Progenitor cell of endocrine pancreas (in vitro differentiated cells): ENCODE data around the gene EPG5. TPM values are rescaled to one million over a fixed set of nuclear protein-coding genes. Genes with fewer than 3 reads are reported as not detected.
"Not testable (repeated sequence)": the region's sequence is repeated elsewhere in the genome, so short reads cannot be mapped to it uniquely, and the experiment has no call there.

Experiments
- DNase-seq: peaks from one replicate; pipeline ENCODE4 v3.0.0; 2021; ENCODE audit warnings: low spot score; ENCODE audit not compliant: unreplicated experiment
- H3K27ac Mint-ChIP-seq: 2 replicates; pipeline ENCODE4 v1.8.0; 2021; ENCODE audit warnings: mild to moderate bottlenecking, moderate library complexity, mixed read lengths
- H3K27me3 Mint-ChIP-seq: 2 replicates; pipeline ENCODE4 v1.8.0; 2021; ENCODE audit warnings: mixed read lengths
- H3K36me3 Mint-ChIP-seq: 2 replicates; pipeline ENCODE4 v1.8.0; 2022; ENCODE audit warnings: mixed read lengths; ENCODE audit not compliant: insufficient read depth
- H3K4me1 Mint-ChIP-seq: 2 replicates; pipeline ENCODE4 v1.8.0; 2021; ENCODE audit warnings: low read depth, mixed read lengths
- H3K4me3 Mint-ChIP-seq: 2 replicates; pipeline ENCODE4 v1.8.0; 2021; ENCODE audit warnings: low read depth, mild to moderate bottlenecking, moderate library complexity, mixed read lengths
- H3K9me3 Mint-ChIP-seq: 2 replicates; pipeline ENCODE4 v1.8.0; 2021; ENCODE audit warnings: low read depth, mixed read lengths
- CTCF ChIP-seq: fragments of 200-600 bp; sonication (generic); IDR thresholded peaks from one replicate; pipeline ENCODE4 v1.5.0; 2021; ENCODE audit warnings: antibody characterized with exemption, mild to moderate bottlenecking; ENCODE audit not compliant: unreplicated experiment
- total RNA-seq: library from RNA; stranded (reverse); gene quantifications from 2 replicates; pipeline ENCODE4 v1.2.1, GENCODE V29; 2021

The EPG5 gene
- total RNA-seq, 1 donor from 2014 or later: 35.3 TPM

- Mint-ChIP-seq H3K27ac (no peak overlapping the region), H3K27me3 (no peaks in the 10 kb centered on the region), H3K4me1 (peaks cover 7% of the 10 kb centered on the region), H3K4me3 (no peak overlapping the region), H3K9me3 (peaks cover 8% of the 10 kb centered on the region), H3K36me3 (no peaks in the 10 kb centered on the region)
- no peak for TF ChIP-seq CTCF
- DNase-seq: no peak
Measured at GRCh38 chr18:45817543-45817942, 149.6 kb downstream of the EPG5 start.

DNA sequence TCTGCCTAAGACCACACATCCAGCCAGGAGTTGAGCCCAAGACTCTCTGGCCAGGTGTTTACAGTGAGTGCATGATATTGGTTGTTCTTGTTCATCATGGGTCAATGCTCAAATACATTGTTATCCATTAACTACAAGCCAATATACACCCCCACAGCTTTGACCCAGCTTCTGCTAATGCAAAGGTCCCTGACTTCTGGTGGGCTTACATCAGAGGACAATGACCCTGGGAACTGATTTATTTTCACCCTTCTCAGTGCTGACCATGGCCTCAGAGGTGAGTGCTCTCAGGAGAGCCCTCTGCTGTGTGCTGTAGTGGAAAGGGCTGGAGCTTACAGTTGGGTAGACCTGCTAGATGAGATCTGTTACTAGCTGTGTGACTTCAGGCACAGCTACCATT lies 152.4 kb downstream of the EPG5 start:
- H3K4me3 Mint-ChIP-seq, H3K27me3 Mint-ChIP-seq, DNase-seq, H3K4me1 Mint-ChIP-seq, H3K36me3 Mint-ChIP-seq, H3K27ac Mint-ChIP-seq: not testable (repeated sequence)
- H3K9me3 Mint-ChIP-seq: peaks cover 13% of the 10 kb centered on the region

- H3K4me1 Mint-ChIP-seq, H3K36me3 Mint-ChIP-seq, H3K27me3 Mint-ChIP-seq, H3K4me3 Mint-ChIP-seq, DNase-seq: not testable (repeated sequence)
- Mint-ChIP-seq H3K27ac (peak overlapping the region; percentile 50), H3K9me3 (peaks cover 27% of the 10 kb centered on the region)
- TF ChIP-seq CTCF: peak; percentile 24
Measured at GRCh38 chr18:45807144-45807543, 160.0 kb downstream of the EPG5 start.

DNA sequence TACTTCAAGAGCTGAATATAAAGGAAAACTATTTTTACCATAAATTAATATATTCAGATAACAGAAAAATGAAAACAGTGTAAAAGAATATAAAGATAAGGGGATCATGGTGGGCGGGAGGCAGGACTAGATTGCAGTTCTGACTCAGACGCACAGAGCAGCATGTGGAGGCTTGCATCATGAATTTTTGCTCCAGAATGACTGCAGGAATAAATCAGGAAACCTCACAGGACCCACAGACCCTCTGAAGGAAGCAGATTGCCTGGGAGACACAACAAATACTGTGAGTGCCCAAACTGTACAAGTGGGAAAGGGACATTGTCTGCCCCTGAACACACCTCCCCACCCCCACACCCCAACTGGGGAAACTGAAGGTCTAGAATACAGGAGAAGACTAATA lies 160.9 kb downstream of the EPG5 start:
- Mint-ChIP-seq H3K4me1 (peaks cover 2% of the 10 kb centered on the region), H3K27me3 (no peaks in the 10 kb centered on the region), H3K36me3 (peaks cover 1% of the 10 kb centered on the region), H3K27ac (no peak overlapping the region), H3K4me3 (no peak overlapping the region), H3K9me3 (peaks cover 27% of the 10 kb centered on the region)
- TF ChIP-seq CTCF: no peak
- no peak for DNase-seq

- TF ChIP-seq CTCF: no peak
- Mint-ChIP-seq H3K27ac (no peak overlapping the region), H3K27me3 (no peaks in the 10 kb centered on the region), H3K4me3 (no peak overlapping the region), H3K36me3 (peaks cover 1% of the 10 kb centered on the region), H3K9me3 (peaks cover 27% of the 10 kb centered on the region), H3K4me1 (peaks cover 2% of the 10 kb centered on the region)
- no peak for DNase-seq
Measured at GRCh38 chr18:45805551-45805950, 161.6 kb downstream of the EPG5 start.

- H3K4me1 Mint-ChIP-seq: peaks cover 2% of the 10 kb centered on the region
- H3K27ac Mint-ChIP-seq: no peak overlapping the region
- TF ChIP-seq CTCF: no peak
- peaks cover 23% of the 10 kb centered on the region for H3K9me3 Mint-ChIP-seq
- peaks cover 1% of the 10 kb centered on the region for H3K36me3 Mint-ChIP-seq
- H3K27me3 Mint-ChIP-seq: no peaks in the 10 kb centered on the region
- DNase-seq: no peak
- no peak overlapping the region for H3K4me3 Mint-ChIP-seq
Measured at GRCh38 chr18:45802814-45803492, 164.2 kb downstream of the EPG5 start.
